Liver (tissue), 9 donors: Measurements from ENCODE around the gene LAD1. TPM values are rescaled to one million over a fixed set of nuclear protein-coding genes. Genes with fewer than 3 reads are reported as not detected.

Source experiments
- DNase-seq: peaks from one replicate; pipeline ENCODE4 v3.0.0-alpha.2; 2017; ENCODE audit warnings: low spot score
- H3K27ac ChIP-seq, 2 donors: one replicate each; pipeline ENCODE4 v1.7.0; 2013; ENCODE audit warnings: inconsistent platforms in 2 of 2, low read length in 2 of 2, control low read depth in 1 of 2, low read depth in 1 of 2, mild to moderate bottlenecking in 1 of 2
- H3K27me3 ChIP-seq, 4 donors: one replicate each; pipeline versions ENCODE4 v1.6.1 to v1.7.0; 2013; ENCODE audit warnings: low read length in 3 of 4, inconsistent platforms in 1 of 4, mild to moderate bottlenecking in 1 of 4, moderate library complexity in 1 of 4; ENCODE audit not compliant: control insufficient read depth in 4 of 4, insufficient read depth in 4 of 4
- H3K36me3 ChIP-seq, 4 donors: one replicate each; pipeline versions ENCODE4 v1.6.1 to v1.7.0; 2013; ENCODE audit warnings: low read length in 3 of 4, mild to moderate bottlenecking in 3 of 4, low read depth in 1 of 4, moderate library complexity in 1 of 4; ENCODE audit not compliant: control insufficient read depth in 4 of 4, insufficient read depth in 3 of 4
- H3K4me1 ChIP-seq, 4 donors: one replicate each; pipeline versions ENCODE4 v1.6.1 to v1.7.0; 2013; ENCODE audit warnings: low read length in 3 of 4, mild to moderate bottlenecking in 3 of 4, moderate library complexity in 1 of 4; ENCODE audit not compliant: control insufficient read depth in 4 of 4, insufficient read depth in 4 of 4
- H3K4me3 ChIP-seq, 3 donors: one replicate each; pipeline versions ENCODE4 v1.6.1 to v1.7.0; 2013; ENCODE audit warnings: low read length in 3 of 3, control low read depth in 1 of 3, low read depth in 1 of 3, mild to moderate bottlenecking in 1 of 3
- H3K9ac ChIP-seq, 2 donors: one replicate each; pipeline ENCODE4 v1.7.0; 2013; ENCODE audit warnings: low read length in 2 of 2, mild to moderate bottlenecking in 2 of 2, moderate library complexity in 2 of 2, control low read depth in 1 of 2, low read depth in 1 of 2
- H3K9me3 ChIP-seq, 4 donors: one replicate each; pipeline versions ENCODE4 v1.6.1 to v1.7.0; 2013; ENCODE audit warnings: low read length in 3 of 4; ENCODE audit not compliant: control insufficient read depth in 4 of 4
- ATF3 ChIP-seq: IDR thresholded peaks from 2 replicates; pipeline ENCODE4 v1.6.1; 2016; ENCODE audit warnings: antibody characterized with exemption
- CTCF ChIP-seq: fragments of 150-350 bp; IDR thresholded peaks from 2 replicates; pipeline ENCODE4 v1.5.1; 2017; ENCODE audit warnings: improper control_type of control experiment, low read depth, low read length; ENCODE audit not compliant: missing input control
- EGR1 ChIP-seq, 2 donors: IDR thresholded peaks; 2 replicates each; pipeline ENCODE4 v1.6.1; 2016 to 2018; ENCODE audit warnings: antibody characterized with exemption in 2 of 2, low read depth in 2 of 2
- FOXA1 ChIP-seq: IDR thresholded peaks from 2 replicates; pipeline ENCODE4 v1.6.1; 2016; ENCODE audit warnings: antibody characterized with exemption
- FOXA2 ChIP-seq: IDR thresholded peaks from 2 replicates; pipeline ENCODE4 v1.6.1; 2016; ENCODE audit warnings: antibody characterized with exemption
- GABPA ChIP-seq, 2 donors: IDR thresholded peaks in 1 of 2; conservative IDR thresholded peaks in 1 of 2; 2 replicates each; pipeline ENCODE4 v1.6.1; 2016; ENCODE audit warnings: antibody characterized with exemption in 2 of 2, mild to moderate bottlenecking in 1 of 2, moderate library complexity in 1 of 2
- HNF4A ChIP-seq, 2 donors: conservative IDR thresholded peaks; 2 replicates each; pipeline ENCODE4 v1.6.1; 2016; ENCODE audit warnings: antibody characterized with exemption in 2 of 2, mild to moderate bottlenecking in 2 of 2
- HNF4G ChIP-seq: IDR thresholded peaks from 2 replicates; pipeline ENCODE4 v1.6.1; 2016; ENCODE audit warnings: antibody characterized with exemption
- JUND ChIP-seq, 2 donors: IDR thresholded peaks; 2 replicates each; pipeline ENCODE4 v1.6.1; 2016; ENCODE audit warnings: antibody characterized with exemption in 2 of 2
- MAX ChIP-seq: IDR thresholded peaks from 2 replicates; pipeline ENCODE4 v1.6.1; 2016; ENCODE audit warnings: antibody characterized with exemption
- NR2F2 ChIP-seq: IDR thresholded peaks from 2 replicates; pipeline ENCODE4 v1.6.1; 2016; ENCODE audit warnings: antibody characterized with exemption
- RAD21 ChIP-seq, 2 donors: IDR thresholded peaks; 2 replicates each; pipeline ENCODE4 v1.6.1; 2016; ENCODE audit warnings: antibody characterized with exemption in 2 of 2, mild to moderate bottlenecking in 2 of 2
- REST ChIP-seq: IDR thresholded peaks from 2 replicates; pipeline ENCODE4 v1.6.1; 2016; ENCODE audit warnings: antibody characterized with exemption, mild to moderate bottlenecking
- RXRA ChIP-seq, 2 donors: IDR thresholded peaks; 2 replicates each; pipeline ENCODE4 v1.6.1; 2017 to 2018; ENCODE audit warnings: antibody characterized with exemption in 2 of 2, mild to moderate bottlenecking in 1 of 2
- SP1 ChIP-seq: IDR thresholded peaks from 2 replicates; pipeline ENCODE4 v1.6.1; 2018; ENCODE audit warnings: antibody characterized with exemption, mild to moderate bottlenecking
- TAF1 ChIP-seq: conservative IDR thresholded peaks from 2 replicates; pipeline ENCODE4 v1.6.1; 2016; ENCODE audit warnings: antibody characterized with exemption, mild to moderate bottlenecking
- YY1 ChIP-seq: IDR thresholded peaks from 2 replicates; pipeline ENCODE4 v1.6.1; 2016; ENCODE audit warnings: antibody characterized with exemption, mild to moderate bottlenecking
- ZBTB33 ChIP-seq: IDR thresholded peaks from 2 replicates; pipeline ENCODE4 v1.6.1; 2016; ENCODE audit warnings: antibody characterized with exemption
- WGBS: extraction: QIAGEN DNeasy Blood & Tissue Kit; methylation state at CpG from one replicate; pipeline ENCODE4 v1.1.7; 2013; 5-methylcytosine and 5-hydroxymethylcytosine counted together
- polyA plus RNA-seq, 2 donors: library from polyadenylated mRNA; stranded (reverse) in 1 of 2; unstranded in 1 of 2; fragments of 200-250 nt in 1 of 2; fragments of >200 nt in 1 of 2; fragmentation: Nextera tagmentation in 1 of 2; extraction: Ambion mirVana in 1 of 2; gene quantifications; one replicate each; pipeline versions ENCODE4 v1.2.1 to v1.2.3, GENCODE V29; 2013 to 2015
- total RNA-seq, 2 donors: library from RNA; depleted of rRNA; stranded (reverse); fragments of >200 nt; gene quantifications; one replicate each; pipeline ENCODE4 v1.2.3, GENCODE V29; 2014
- donor health status: healthy.
- donor health status: healthy.
- donor health status: healthy.
- donor health status: healthy.
- donor health status: healthy.

Gene LAD1
- total and polyA plus RNA-seq, 4 donors, result 3.4 to 13.7 (median 8.5) TPM

GRCh38 chr1:201332616-201333335 is 66.3 kb downstream of the LAD1 start:
- Histone ChIP-seq H3K4me1 (no peaks in the 10 kb centered on the region), H3K9me3 (no peaks in the 10 kb centered on the region), H3K4me3 (no peak overlapping the region), H3K27ac (no peak overlapping the region), H3K27me3 (no peaks in the 10 kb centered on the region), H3K36me3 (no peaks in the 10 kb centered on the region), H3K9ac (no peak overlapping the region)
- no peak for TF ChIP-seq HNF4G
- TF ChIP-seq GABPA (IDR thresholded peaks at IDR 0.05 in 1 of 2, conservative IDR thresholded peaks at IDR 0.05 in 1 of 2), result no peak
- no peak for TF ChIP-seq TAF1
- TF ChIP-seq ZBTB33, result no peak
- TF ChIP-seq REST, result no peak
- 92% methylated on average over 10 of the region's 10 CpGs for WGBS
- no peak for DNase-seq

GRCh38 chr1:201332021-201332420 is 67.1 kb downstream of the LAD1 start:
- H3K4me1 ChIP-seq, result no peaks in the 10 kb centered on the region
- no peak for DNase-seq
- no peaks in the 10 kb centered on the region for H3K27me3 ChIP-seq
- no peak overlapping the region for H3K9ac ChIP-seq
- TF ChIP-seq RXRA (IDR thresholded peaks at IDR 0.05), result no peak
- no peak for TF ChIP-seq GABPA (IDR thresholded peaks at IDR 0.05 in 1 of 2, conservative IDR thresholded peaks at IDR 0.05 in 1 of 2)
- no peak for TF ChIP-seq CTCF
- no peak for TF ChIP-seq REST
- no peak for TF ChIP-seq TAF1
- no peak for TF ChIP-seq FOXA2
- TF ChIP-seq EGR1 (IDR thresholded peaks at IDR 0.05; ENCODE audit: low read depth in 2 of 2), result no peak
- TF ChIP-seq NR2F2, result no peak
- no peak for TF ChIP-seq FOXA1
- no peak for TF ChIP-seq YY1
- TF ChIP-seq SP1, result no peak
- no peak for TF ChIP-seq HNF4A (conservative IDR thresholded peaks at IDR 0.05)
- TF ChIP-seq RAD21 (IDR thresholded peaks at IDR 0.05), result no peak
- TF ChIP-seq ATF3, result no peak
- no peak for TF ChIP-seq MAX
- TF ChIP-seq HNF4G, result no peak
- no peak for TF ChIP-seq JUND (IDR thresholded peaks at IDR 0.05)
- no peaks in the 10 kb centered on the region for H3K9me3 ChIP-seq
- no peak overlapping the region for H3K27ac ChIP-seq
- WGBS, result 93% methylated on average over 8 of the region's 8 CpGs
- H3K4me3 ChIP-seq, result no peak overlapping the region
- H3K36me3 ChIP-seq, result no peaks in the 10 kb centered on the region
